ENCODE measurements around the gene NDST4.

DNA sequence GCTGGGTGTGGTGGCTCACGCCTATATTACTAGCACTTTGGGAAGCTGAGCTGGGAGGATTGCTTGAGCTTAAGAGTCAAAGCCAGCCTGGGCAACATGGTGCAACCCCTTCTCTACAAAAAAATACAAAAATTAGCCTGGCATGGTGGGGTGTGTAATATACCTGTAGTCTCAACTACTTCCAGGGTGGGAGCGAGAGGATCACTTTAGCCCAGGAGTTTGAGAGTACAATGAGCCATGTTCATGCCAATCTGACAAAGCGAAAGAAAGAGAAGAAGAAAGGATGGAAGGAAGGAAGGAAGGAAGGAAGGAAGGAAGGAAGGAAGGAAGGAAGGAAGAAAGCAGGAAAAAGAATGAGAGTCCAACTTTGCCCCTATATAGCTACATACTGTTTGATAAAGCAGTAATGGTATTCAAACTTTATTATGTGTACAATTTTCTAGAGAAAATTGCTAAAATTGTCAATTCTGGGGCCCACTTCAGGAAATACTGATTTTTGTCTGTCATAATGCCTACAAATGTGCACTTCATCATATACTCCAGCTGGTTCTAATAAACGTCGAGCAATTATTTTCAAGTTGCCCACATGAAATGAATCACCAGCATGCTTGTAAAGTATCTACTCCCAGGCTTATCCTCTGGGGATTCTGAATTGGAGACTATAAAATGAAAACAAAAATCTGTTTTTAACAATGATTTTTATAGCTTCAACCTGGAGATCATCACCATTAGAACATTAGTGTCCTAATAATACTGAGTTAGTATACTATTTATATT is 132.3 kb downstream of the NDST4 start:
- TF ChIP-seq CTCF (IDR thresholded peaks at IDR 0.05): no peak
- no peak for TF ChIP-seq EP300 (IDR thresholded peaks at IDR 0.05)
- no peak for TF ChIP-seq POLR2A (IDR thresholded peaks at IDR 0.05)
